GM23338 (cell line): ENCODE data around the gene C2orf81. TPM values are rescaled to one million over a fixed set of nuclear protein-coding genes. Genes with fewer than 3 reads are reported as not detected.
A peak's percentile ranks its signal among the peaks of the same experiment; 100 is the strongest.

Source experiments
- ATAC-seq: fragments of 200-7000 bp; cut with Tn5 transposase; 3 replicates; pipeline ENCODE4 v1.9.1; 2020
- DNase-seq: peaks from one replicate; pipeline ENCODE4 v3.0.0-alpha.2; 2015; ENCODE audit warnings: low spot score
- H2AFZ ChIP-seq: fragments of 200-600 bp; sonication (generic); 2 replicates; pipeline ENCODE4 v1.8.0; 2016; ENCODE audit warnings: antibody characterized with exemption, mild to moderate bottlenecking, moderate library complexity
- H3F3A ChIP-seq: fragments of 200-600 bp; sonication (generic); replicated peaks from 2 replicates; pipeline ENCODE4 v1.8.0; 2017; ENCODE audit warnings: antibody characterized with exemption, mixed run types, low read depth
- H3K27ac ChIP-seq: fragments of 200-600 bp; sonication (generic); 2 replicates; pipeline ENCODE4 v1.6.1; 2016; ENCODE audit warnings: low read depth
- H3K27me3 ChIP-seq: fragments of 200-600 bp; sonication (generic); 2 replicates; pipeline ENCODE4 v1.8.0; 2016; ENCODE audit warnings: mild to moderate bottlenecking, mixed run types, moderate library complexity; ENCODE audit not compliant: insufficient read depth
- H3K36me3 ChIP-seq: fragments of 200-600 bp; sonication (generic); 2 replicates; pipeline ENCODE4 v1.8.0; 2016; ENCODE audit warnings: mild to moderate bottlenecking; ENCODE audit not compliant: insufficient read depth
- H3K4me1 ChIP-seq: fragments of 200-600 bp; sonication (generic); 2 replicates; pipeline ENCODE4 v1.8.0; 2016; ENCODE audit warnings: mild to moderate bottlenecking, moderate library complexity; ENCODE audit not compliant: insufficient read depth
- H3K4me2 ChIP-seq: fragments of 200-600 bp; sonication (generic); 2 replicates; pipeline ENCODE4 v1.7.1; 2017; ENCODE audit warnings: mixed run types
- H3K4me3 ChIP-seq: fragments of 200-600 bp; sonication (generic); 2 replicates; pipeline ENCODE4 v1.6.1; 2016; ENCODE audit warnings: mixed run types
- H3K79me2 ChIP-seq: fragments of 200-600 bp; sonication (generic); replicated peaks from 2 replicates; pipeline ENCODE4 v1.8.0; 2017; ENCODE audit warnings: mild to moderate bottlenecking; ENCODE audit not compliant: insufficient read depth
- H3K9me2 ChIP-seq: fragments of 200-600 bp; sonication (generic); 2 replicates; pipeline ENCODE4 v1.8.0; 2017; ENCODE audit not compliant: insufficient read depth
- H4K20me1 ChIP-seq: fragments of 200-600 bp; sonication (generic); replicated peaks from 2 replicates; pipeline ENCODE4 v1.8.0; 2017; ENCODE audit warnings: mild to moderate bottlenecking; ENCODE audit not compliant: insufficient read depth
- H3K27ac Mint-ChIP-seq: 2 replicates; pipeline ENCODE4 v1.8.0; 2020; ENCODE audit warnings: inconsistent platforms, mild to moderate bottlenecking, moderate library complexity, mixed read lengths
- H3K27me3 Mint-ChIP-seq: 3 replicates; pipeline ENCODE4 v1.8.0; 2022; ENCODE audit warnings: low read depth, mild to moderate bottlenecking, moderate library complexity, mixed read lengths, inconsistent platforms; ENCODE audit not compliant: insufficient read depth, poor library complexity
- H3K36me3 Mint-ChIP-seq: 3 replicates; pipeline ENCODE4 v1.8.0; 2021; ENCODE audit warnings: low read depth, mild to moderate bottlenecking, inconsistent platforms, moderate library complexity, mixed read lengths
- H3K4me1 Mint-ChIP-seq: 3 replicates; pipeline ENCODE4 v1.8.0; 2020; ENCODE audit warnings: mild to moderate bottlenecking, inconsistent platforms, mixed read lengths
- H3K4me3 Mint-ChIP-seq: 3 replicates; pipeline ENCODE4 v1.8.0; 2021; ENCODE audit warnings: moderate library complexity, mild to moderate bottlenecking, inconsistent platforms, mixed read lengths
- H3K9me3 Mint-ChIP-seq: 3 replicates; pipeline ENCODE4 v1.8.0; 2020; ENCODE audit warnings: moderate library complexity, mild to moderate bottlenecking, inconsistent platforms, mixed read lengths
- EZH2 ChIP-seq: fragments of 200-600 bp; sonication (generic); IDR thresholded peaks from one replicate; pipeline ENCODE4 v1.8.0; 2017; ENCODE audit warnings: antibody characterized with exemption, mild to moderate bottlenecking, low read depth; ENCODE audit not compliant: unreplicated experiment
- JUNB ChIP-seq: IDR thresholded peaks from one replicate; pipeline ENCODE4 v1.6.1; 2016; ENCODE audit warnings: antibody characterized with exemption; ENCODE audit not compliant: unreplicated experiment
- NANOG ChIP-seq: IDR thresholded peaks from 2 replicates; pipeline ENCODE4 v1.6.1; 2016; ENCODE audit warnings: antibody characterized with exemption, borderline replicate concordance
- POLR2AphosphoS5 ChIP-seq: IDR thresholded peaks from 2 replicates; pipeline ENCODE4 v1.6.1; 2016; ENCODE audit warnings: antibody characterized with exemption, low read depth
- REST ChIP-seq: IDR thresholded peaks from one replicate; pipeline ENCODE4 v1.6.1; 2018; ENCODE audit warnings: antibody characterized with exemption; ENCODE audit not compliant: unreplicated experiment
- STAT1 ChIP-seq: IDR thresholded peaks from one replicate; pipeline ENCODE4 v1.6.1; 2016; ENCODE audit warnings: antibody characterized with exemption; ENCODE audit not compliant: unreplicated experiment
- ZNF331 ChIP-seq: fragments of 250-450 bp; sonication (Bioruptor Pico); IDR thresholded peaks from 2 replicates; pipeline ENCODE4 v1.5.0; 2020; ENCODE audit warnings: low read depth, mild to moderate bottlenecking, moderate library complexity
- ZNF462 ChIP-seq: fragments of 250-450 bp; sonication (Bioruptor Pico); IDR thresholded peaks from 2 replicates; pipeline ENCODE4 v1.5.0; 2020; ENCODE audit warnings: mild to moderate bottlenecking, moderate library complexity
- polyA plus RNA-seq: library from polyadenylated mRNA; unstranded; fragments of >200 nt; fragmentation: Nextera tagmentation; extraction: Ambion mirVana; gene quantifications from 2 replicates; pipeline ENCODE4 v1.2.1, GENCODE V29; 2016
- total RNA-seq: library from RNA; depleted of rRNA; stranded (reverse); fragments of >200 nt; shearing (Covaris generic); gene quantifications from 2 replicates; pipeline ENCODE4 v1.2.3, GENCODE V29; 2014

Gene C2orf81
- total and polyA plus RNA-seq, 2 experiments from 2014 or later = 3.8 to 4.6 TPM

- Histone ChIP-seq H3K27ac (no peak overlapping the region), H3F3A (0 out of 2 replicates have a peak, but pooled peaks cover 5% of the 10 kb centered on the region), H3K4me3 (no peak overlapping the region), H3K4me2 (0 out of 2 replicates have a peak overlapping the region, but pooled peaks have one; percentile 38), H3K36me3 (peaks cover 17% of the 10 kb centered on the region), H2AFZ (no peak overlapping the region), H3K79me2 (peaks cover 20% of the 10 kb centered on the region), H3K27me3 (no peaks in the 10 kb centered on the region), H3K4me1 (peaks cover 19% of the 10 kb centered on the region), H4K20me1 (peaks cover 7% of the 10 kb centered on the region), H3K9me2 (no peaks in the 10 kb centered on the region)
- TF ChIP-seq STAT1 (no peak), JUNB (no peak), REST (no peak)
- Mint-ChIP-seq H3K27ac (peak overlapping the region; percentile 64), H3K4me1 (peaks cover 29% of the 10 kb centered on the region), H3K9me3 (no peaks in the 10 kb centered on the region), H3K36me3 (peaks cover 52% of the 10 kb centered on the region), H3K4me3 (peak overlapping the region; percentile 85; the same call in 1 of the 3 replicates), H3K27me3 (peaks cover 2% of the 10 kb centered on the region)
- no peak for DNase-seq
- ATAC-seq = no peak
These were observed 48.7 kb downstream of the C2orf81 start for GRCh38 chr2:74372674-74373073.

- Histone ChIP-seq H3K4me3 (no peak overlapping the region), H2AFZ (no peak overlapping the region), H3K79me2 (peaks cover 20% of the 10 kb centered on the region), H4K20me1 (peaks cover 6% of the 10 kb centered on the region), H3K36me3 (peaks cover 28% of the 10 kb centered on the region), H3K27me3 (no peaks in the 10 kb centered on the region), H3K4me1 (peaks cover 19% of the 10 kb centered on the region), H3K4me2 (no peak overlapping the region), H3K27ac (no peak overlapping the region), H3K9me2 (no peaks in the 10 kb centered on the region), H3F3A (0 out of 2 replicates have a peak, but pooled peaks cover 5% of the 10 kb centered on the region)
- Mint-ChIP-seq H3K27me3 (peaks cover 3% of the 10 kb centered on the region), H3K4me1 (peaks cover 29% of the 10 kb centered on the region), H3K36me3 (peaks cover 59% of the 10 kb centered on the region), H3K4me3 (no peak overlapping the region), H3K27ac (no peak overlapping the region), H3K9me3 (no peaks in the 10 kb centered on the region)
- no peak for DNase-seq
- TF ChIP-seq EZH2 (no peak), POLR2AphosphoS5 (no peak), ZNF331 (no peak), ZNF462 (CRISPR knock-in tag) (no peak), NANOG (no peak), REST (no peak), STAT1 (no peak)
- no peak for ATAC-seq
These were observed 50.0 kb downstream of the C2orf81 start for GRCh38 chr2:74371421-74371820.
